Ishikawa (cell line): Measurements from ENCODE around the gene ATP8A2.

Source experiments
- CEBPB ChIP-seq: IDR thresholded peaks from 2 replicates; pipeline ENCODE4 v1.6.1; 2012
- CREB1 ChIP-seq: IDR thresholded peaks from 2 replicates; pipeline ENCODE4 v1.6.1; 2012; ENCODE audit warnings: low read depth
- EGR1 ChIP-seq: IDR thresholded peaks from 2 replicates; pipeline ENCODE4 v1.6.1; 2012
- EP300 ChIP-seq: IDR thresholded peaks from 2 replicates; pipeline ENCODE4 v1.6.1; 2012; ENCODE audit warnings: borderline replicate concordance
- FOXM1 ChIP-seq: IDR thresholded peaks from 2 replicates; pipeline ENCODE4 v1.6.1; 2012; ENCODE audit warnings: low read depth, borderline replicate concordance
- NFIC ChIP-seq: IDR thresholded peaks from 2 replicates; pipeline ENCODE4 v1.6.1; 2012
- RAD21 ChIP-seq: IDR thresholded peaks from 2 replicates; pipeline ENCODE4 v1.6.1; 2012; ENCODE audit warnings: low read depth
- TAF1 ChIP-seq: IDR thresholded peaks from 2 replicates; pipeline ENCODE4 v1.6.1; 2012; ENCODE audit warnings: low read depth, mild to moderate bottlenecking
- TCF12 ChIP-seq: IDR thresholded peaks from 2 replicates; pipeline ENCODE4 v1.6.1; 2012; ENCODE audit warnings: low read depth
- TEAD4 ChIP-seq: IDR thresholded peaks from 2 replicates; pipeline ENCODE4 v1.6.1; 2012
- YY1 ChIP-seq: IDR thresholded peaks from 2 replicates; pipeline ENCODE4 v1.6.1; 2012; ENCODE audit warnings: low read depth
- ZBTB7A ChIP-seq: IDR thresholded peaks from 2 replicates; pipeline ENCODE4 v1.6.1; 2012; ENCODE audit warnings: low read depth
- TF ChIP-seq, protein P1 (sequence below): IDR thresholded peaks from 2 replicates; pipeline ENCODE4 v1.6.1; 2012
- TF ChIP-seq, protein P2 (sequence below): IDR thresholded peaks from 2 replicates; pipeline ENCODE4 v1.6.1; 2012; ENCODE audit warnings: low read depth, mild to moderate bottlenecking
- TF ChIP-seq, protein P3 (sequence below): IDR thresholded peaks from 2 replicates; pipeline ENCODE4 v1.6.1; 2012

ATP8A2 gene

DNA sequence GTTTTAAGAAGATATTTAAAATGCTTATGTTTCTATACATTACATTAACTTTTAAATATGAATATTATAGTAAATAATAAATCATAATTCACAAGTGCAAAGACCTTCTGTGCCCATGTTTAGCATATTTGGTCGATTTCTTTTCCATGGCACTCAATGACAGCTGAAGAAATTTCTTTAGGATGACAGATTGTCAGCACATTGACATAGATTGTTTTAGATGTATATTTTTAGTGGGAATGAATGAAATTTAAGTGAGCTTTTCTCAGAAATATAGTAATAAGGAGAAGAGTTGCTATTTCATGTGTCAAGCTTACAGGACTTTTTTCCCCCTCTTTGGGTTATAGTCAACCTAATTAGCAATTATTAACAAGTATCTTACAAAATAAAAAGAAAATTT lies 423.5 kb downstream of the ATP8A2 start:
- TF ChIP-seq YY1 (no peak), FOXM1 (no peak), ZBTB7A (no peak), RAD21 (no peak), TEAD4 (no peak), EGR1 (no peak), TAF1 (no peak), CREB1 (no peak), TCF12 (no peak), CEBPB (no peak)
- TF ChIP-seq, protein P1, sequence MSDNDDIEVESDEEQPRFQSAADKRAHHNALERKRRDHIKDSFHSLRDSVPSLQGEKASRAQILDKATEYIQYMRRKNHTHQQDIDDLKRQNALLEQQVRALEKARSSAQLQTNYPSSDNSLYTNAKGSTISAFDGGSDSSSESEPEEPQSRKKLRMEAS: no peak
- TF ChIP-seq, protein P2, sequence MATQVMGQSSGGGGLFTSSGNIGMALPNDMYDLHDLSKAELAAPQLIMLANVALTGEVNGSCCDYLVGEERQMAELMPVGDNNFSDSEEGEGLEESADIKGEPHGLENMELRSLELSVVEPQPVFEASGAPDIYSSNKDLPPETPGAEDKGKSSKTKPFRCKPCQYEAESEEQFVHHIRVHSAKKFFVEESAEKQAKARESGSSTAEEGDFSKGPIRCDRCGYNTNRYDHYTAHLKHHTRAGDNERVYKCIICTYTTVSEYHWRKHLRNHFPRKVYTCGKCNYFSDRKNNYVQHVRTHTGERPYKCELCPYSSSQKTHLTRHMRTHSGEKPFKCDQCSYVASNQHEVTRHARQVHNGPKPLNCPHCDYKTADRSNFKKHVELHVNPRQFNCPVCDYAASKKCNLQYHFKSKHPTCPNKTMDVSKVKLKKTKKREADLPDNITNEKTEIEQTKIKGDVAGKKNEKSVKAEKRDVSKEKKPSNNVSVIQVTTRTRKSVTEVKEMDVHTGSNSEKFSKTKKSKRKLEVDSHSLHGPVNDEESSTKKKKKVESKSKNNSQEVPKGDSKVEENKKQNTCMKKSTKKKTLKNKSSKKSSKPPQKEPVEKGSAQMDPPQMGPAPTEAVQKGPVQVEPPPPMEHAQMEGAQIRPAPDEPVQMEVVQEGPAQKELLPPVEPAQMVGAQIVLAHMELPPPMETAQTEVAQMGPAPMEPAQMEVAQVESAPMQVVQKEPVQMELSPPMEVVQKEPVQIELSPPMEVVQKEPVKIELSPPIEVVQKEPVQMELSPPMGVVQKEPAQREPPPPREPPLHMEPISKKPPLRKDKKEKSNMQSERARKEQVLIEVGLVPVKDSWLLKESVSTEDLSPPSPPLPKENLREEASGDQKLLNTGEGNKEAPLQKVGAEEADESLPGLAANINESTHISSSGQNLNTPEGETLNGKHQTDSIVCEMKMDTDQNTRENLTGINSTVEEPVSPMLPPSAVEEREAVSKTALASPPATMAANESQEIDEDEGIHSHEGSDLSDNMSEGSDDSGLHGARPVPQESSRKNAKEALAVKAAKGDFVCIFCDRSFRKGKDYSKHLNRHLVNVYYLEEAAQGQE: no peak
- TF ChIP-seq, protein P3, sequence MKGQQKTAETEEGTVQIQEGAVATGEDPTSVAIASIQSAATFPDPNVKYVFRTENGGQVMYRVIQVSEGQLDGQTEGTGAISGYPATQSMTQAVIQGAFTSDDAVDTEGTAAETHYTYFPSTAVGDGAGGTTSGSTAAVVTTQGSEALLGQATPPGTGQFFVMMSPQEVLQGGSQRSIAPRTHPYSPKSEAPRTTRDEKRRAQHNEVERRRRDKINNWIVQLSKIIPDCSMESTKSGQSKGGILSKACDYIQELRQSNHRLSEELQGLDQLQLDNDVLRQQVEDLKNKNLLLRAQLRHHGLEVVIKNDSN: no peak

DNA sequence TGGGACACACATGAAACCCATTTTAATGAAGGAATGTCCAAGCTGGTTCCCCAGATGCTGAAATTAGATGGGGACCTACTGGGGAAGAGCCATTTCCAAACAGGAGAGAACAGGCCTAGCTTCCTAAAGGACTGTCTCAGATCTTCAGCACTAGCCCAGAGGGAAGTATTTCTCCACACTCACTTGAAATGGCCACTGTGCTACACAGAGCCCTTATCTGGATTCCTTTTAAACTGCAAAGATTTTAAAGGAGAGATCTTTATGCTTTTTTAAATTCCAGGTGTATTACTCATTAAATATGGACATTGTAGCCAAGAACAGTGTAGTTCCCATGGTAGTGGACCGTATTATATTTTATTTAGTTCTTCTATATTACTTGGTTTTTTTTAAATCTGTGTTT lies 424.7 kb downstream of the ATP8A2 start:
- no peak for TF ChIP-seq EGR1
- TF ChIP-seq NFIC: no peak
- no peak for TF ChIP-seq CREB1
- TF ChIP-seq CEBPB: no peak
- TF ChIP-seq, protein P2: no peak
- TF ChIP-seq TCF12: no peak
- TF ChIP-seq, protein P3: no peak
- TF ChIP-seq RAD21: no peak
- TF ChIP-seq TEAD4: no peak

DNA sequence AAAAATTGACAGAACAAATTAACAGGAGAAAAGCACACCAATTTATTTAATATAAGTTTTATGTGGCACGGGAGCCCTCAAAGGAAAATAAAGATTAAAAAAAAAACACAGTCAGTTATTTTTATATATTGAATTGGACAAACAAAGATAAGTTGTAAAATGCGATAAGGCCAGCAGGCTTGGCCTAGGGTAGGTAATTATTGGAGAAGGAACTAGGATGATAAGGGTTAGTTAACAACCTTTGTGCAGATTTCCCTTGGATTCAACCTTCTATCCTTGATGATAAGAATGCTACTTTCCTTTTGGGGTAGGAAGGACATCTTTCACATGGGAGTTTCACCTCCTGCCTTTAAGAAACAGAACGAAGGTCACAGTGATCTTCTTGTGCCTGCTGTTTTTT lies 427.2 kb downstream of the ATP8A2 start:
- TF ChIP-seq TAF1 (no peak), EP300 (no peak), ZBTB7A (no peak), TEAD4 (no peak), FOXM1 (no peak)

DNA sequence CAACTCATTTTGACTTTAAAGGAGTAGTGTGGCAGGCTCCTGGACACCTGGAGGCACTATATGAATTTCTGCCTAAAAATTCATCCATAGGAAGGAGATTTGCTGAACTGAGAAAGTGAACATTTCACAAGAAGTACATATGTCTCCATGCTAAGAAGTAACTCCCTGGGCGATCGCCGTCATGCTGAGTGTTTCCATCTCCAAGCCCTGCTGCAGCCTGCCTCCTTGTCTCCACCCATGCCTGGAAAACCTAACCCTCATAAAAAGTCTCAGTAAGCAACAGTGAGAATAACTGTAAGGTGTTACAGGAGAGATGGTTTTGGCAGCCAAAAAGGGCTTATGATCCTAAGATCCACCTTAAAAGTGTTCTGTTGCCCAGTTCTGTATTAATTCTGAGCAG lies 428.7 kb downstream of the ATP8A2 start:
- TF ChIP-seq NFIC (no peak), EP300 (no peak), CREB1 (no peak)

DNA sequence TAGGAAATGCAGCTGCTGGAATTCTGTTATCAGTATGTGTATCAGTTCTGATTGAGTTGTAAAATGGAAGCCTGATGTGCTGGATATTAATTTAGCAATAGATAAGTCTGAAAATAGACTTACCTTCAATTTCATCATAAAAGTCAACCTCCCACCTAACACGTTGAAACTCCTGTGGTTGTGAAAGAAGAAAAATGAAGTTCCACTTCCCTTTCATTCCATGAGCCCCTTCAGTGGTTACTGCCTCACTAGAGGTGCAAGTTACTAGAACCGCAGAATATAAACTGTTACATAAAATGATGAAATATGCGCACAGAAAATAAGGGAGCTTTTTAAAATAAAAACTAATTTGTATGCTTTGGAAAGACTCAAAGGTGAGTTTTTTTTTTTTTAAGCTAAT lies 430.8 kb downstream of the ATP8A2 start:
- TF ChIP-seq TCF12: no peak
- TF ChIP-seq, protein P1: no peak
- TF ChIP-seq EGR1: no peak

DNA sequence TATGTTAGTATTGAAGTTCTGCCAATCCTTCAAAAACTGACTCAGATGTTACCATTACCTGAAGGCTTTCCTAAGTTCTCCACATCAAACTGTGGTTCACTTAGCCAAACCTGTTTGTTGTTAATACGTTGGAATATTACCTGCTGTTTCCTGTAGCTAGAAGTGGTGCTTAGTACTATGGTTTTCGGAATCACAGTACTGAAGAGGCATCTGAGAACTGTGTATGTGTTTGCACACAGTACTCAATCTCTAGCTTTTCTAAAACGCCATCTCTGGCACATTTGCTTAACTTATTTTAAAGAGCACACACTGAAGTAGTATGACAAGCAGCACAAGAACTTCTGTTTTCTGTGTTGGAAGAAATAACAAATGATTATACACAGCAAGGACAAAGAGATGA lies 431.9 kb downstream of the ATP8A2 start:
- no peak for TF ChIP-seq EGR1
- TF ChIP-seq TAF1: no peak
- TF ChIP-seq, protein P1: no peak
- no peak for TF ChIP-seq ZBTB7A
- TF ChIP-seq FOXM1: no peak
- TF ChIP-seq CEBPB: no peak
- no peak for TF ChIP-seq TCF12

DNA sequence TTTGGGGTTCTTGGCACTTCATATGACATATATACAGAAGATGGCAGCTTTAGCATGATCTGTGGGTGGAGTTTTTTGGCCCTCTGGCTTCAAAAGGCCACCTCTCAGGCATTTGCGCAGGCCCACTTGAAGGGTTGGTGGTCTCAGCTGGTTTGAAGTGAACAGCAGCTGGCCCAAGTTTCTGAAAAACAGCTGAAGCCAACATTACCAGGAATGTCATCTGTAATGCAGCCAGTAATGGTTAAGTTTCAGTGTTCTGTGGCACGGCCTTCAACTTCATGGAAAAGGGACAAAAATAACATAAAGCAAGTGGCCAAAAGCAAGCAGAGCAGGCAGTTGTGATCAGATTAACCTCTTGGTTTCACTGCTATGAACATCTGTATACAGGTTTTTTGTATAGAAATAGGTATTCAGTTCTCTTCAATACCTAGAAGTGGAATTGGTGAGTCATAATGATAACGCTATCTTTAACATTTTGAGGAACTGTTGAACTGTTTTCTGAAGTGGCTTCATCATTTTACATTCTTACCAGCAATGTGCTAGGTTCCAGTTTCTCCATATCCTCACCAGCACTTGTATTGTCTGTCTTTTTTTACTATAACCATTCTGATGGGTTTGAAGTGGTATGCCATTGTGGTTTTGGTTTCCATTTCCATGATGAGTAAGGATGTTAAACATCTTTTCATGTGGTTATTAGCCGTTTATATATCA lies 434.6 kb downstream of the ATP8A2 start:
- TF ChIP-seq EGR1: no peak
- TF ChIP-seq, protein P2: no peak
- TF ChIP-seq, protein P3: no peak
- TF ChIP-seq TCF12: no peak
- TF ChIP-seq, protein P1: no peak
